GM23338 (cell line): ENCODE data around the gene TNFRSF11A. TPM values are rescaled to one million over a fixed set of nuclear protein-coding genes. Genes with fewer than 3 reads are reported as not detected.

Experiments used
- ATAC-seq: fragments of 200-7000 bp; cut with Tn5 transposase; 3 replicates; pipeline ENCODE4 v1.9.1; 2020
- DNase-seq: peaks from one replicate; pipeline ENCODE4 v3.0.0-alpha.2; 2015; ENCODE audit warnings: low spot score
- H2AFZ ChIP-seq: fragments of 200-600 bp; sonication (generic); 2 replicates; pipeline ENCODE4 v1.8.0; 2016; ENCODE audit warnings: antibody characterized with exemption, mild to moderate bottlenecking, moderate library complexity
- H3F3A ChIP-seq: fragments of 200-600 bp; sonication (generic); replicated peaks from 2 replicates; pipeline ENCODE4 v1.8.0; 2017; ENCODE audit warnings: antibody characterized with exemption, mixed run types, low read depth
- H3K27ac ChIP-seq: fragments of 200-600 bp; sonication (generic); 2 replicates; pipeline ENCODE4 v1.6.1; 2016; ENCODE audit warnings: low read depth
- H3K27me3 ChIP-seq: fragments of 200-600 bp; sonication (generic); 2 replicates; pipeline ENCODE4 v1.8.0; 2016; ENCODE audit warnings: mild to moderate bottlenecking, mixed run types, moderate library complexity; ENCODE audit not compliant: insufficient read depth
- H3K36me3 ChIP-seq: fragments of 200-600 bp; sonication (generic); 2 replicates; pipeline ENCODE4 v1.8.0; 2016; ENCODE audit warnings: mild to moderate bottlenecking; ENCODE audit not compliant: insufficient read depth
- H3K4me1 ChIP-seq: fragments of 200-600 bp; sonication (generic); 2 replicates; pipeline ENCODE4 v1.8.0; 2016; ENCODE audit warnings: mild to moderate bottlenecking, moderate library complexity; ENCODE audit not compliant: insufficient read depth
- H3K4me2 ChIP-seq: fragments of 200-600 bp; sonication (generic); 2 replicates; pipeline ENCODE4 v1.7.1; 2017; ENCODE audit warnings: mixed run types
- H3K4me3 ChIP-seq: fragments of 200-600 bp; sonication (generic); 2 replicates; pipeline ENCODE4 v1.6.1; 2016; ENCODE audit warnings: mixed run types
- H3K79me2 ChIP-seq: fragments of 200-600 bp; sonication (generic); replicated peaks from 2 replicates; pipeline ENCODE4 v1.8.0; 2017; ENCODE audit warnings: mild to moderate bottlenecking; ENCODE audit not compliant: insufficient read depth
- H3K9me2 ChIP-seq: fragments of 200-600 bp; sonication (generic); 2 replicates; pipeline ENCODE4 v1.8.0; 2017; ENCODE audit not compliant: insufficient read depth
- H4K20me1 ChIP-seq: fragments of 200-600 bp; sonication (generic); replicated peaks from 2 replicates; pipeline ENCODE4 v1.8.0; 2017; ENCODE audit warnings: mild to moderate bottlenecking; ENCODE audit not compliant: insufficient read depth
- H3K27ac Mint-ChIP-seq: 2 replicates; pipeline ENCODE4 v1.8.0; 2020; ENCODE audit warnings: inconsistent platforms, mild to moderate bottlenecking, moderate library complexity, mixed read lengths
- H3K27me3 Mint-ChIP-seq: 3 replicates; pipeline ENCODE4 v1.8.0; 2022; ENCODE audit warnings: low read depth, mild to moderate bottlenecking, moderate library complexity, mixed read lengths, inconsistent platforms; ENCODE audit not compliant: insufficient read depth, poor library complexity
- H3K36me3 Mint-ChIP-seq: 3 replicates; pipeline ENCODE4 v1.8.0; 2021; ENCODE audit warnings: low read depth, mild to moderate bottlenecking, inconsistent platforms, moderate library complexity, mixed read lengths
- H3K4me1 Mint-ChIP-seq: 3 replicates; pipeline ENCODE4 v1.8.0; 2020; ENCODE audit warnings: mild to moderate bottlenecking, inconsistent platforms, mixed read lengths
- H3K4me3 Mint-ChIP-seq: 3 replicates; pipeline ENCODE4 v1.8.0; 2021; ENCODE audit warnings: moderate library complexity, mild to moderate bottlenecking, inconsistent platforms, mixed read lengths
- H3K9me3 Mint-ChIP-seq: 3 replicates; pipeline ENCODE4 v1.8.0; 2020; ENCODE audit warnings: moderate library complexity, mild to moderate bottlenecking, inconsistent platforms, mixed read lengths
- CREB1 ChIP-seq: fragments of 250-450 bp; sonication (Bioruptor Pico); IDR thresholded peaks from 2 replicates; pipeline ENCODE4 v1.5.0; 2020; ENCODE audit warnings: low read depth, mild to moderate bottlenecking, moderate library complexity
- EZH2 ChIP-seq: fragments of 200-600 bp; sonication (generic); IDR thresholded peaks from one replicate; pipeline ENCODE4 v1.8.0; 2017; ENCODE audit warnings: antibody characterized with exemption, mild to moderate bottlenecking, low read depth; ENCODE audit not compliant: unreplicated experiment
- EZH2phosphoT487 ChIP-seq: fragments of 200-600 bp; sonication (generic); IDR thresholded peaks from one replicate; pipeline ENCODE4 v1.8.1; 2018; ENCODE audit warnings: antibody characterized with exemption; ENCODE audit not compliant: unreplicated experiment
- JUNB ChIP-seq: IDR thresholded peaks from one replicate; pipeline ENCODE4 v1.6.1; 2016; ENCODE audit warnings: antibody characterized with exemption; ENCODE audit not compliant: unreplicated experiment
- NANOG ChIP-seq: IDR thresholded peaks from 2 replicates; pipeline ENCODE4 v1.6.1; 2016; ENCODE audit warnings: antibody characterized with exemption, borderline replicate concordance
- POLR2AphosphoS5 ChIP-seq: IDR thresholded peaks from 2 replicates; pipeline ENCODE4 v1.6.1; 2016; ENCODE audit warnings: antibody characterized with exemption, low read depth
- STAT1 ChIP-seq: IDR thresholded peaks from one replicate; pipeline ENCODE4 v1.6.1; 2016; ENCODE audit warnings: antibody characterized with exemption; ENCODE audit not compliant: unreplicated experiment
- polyA plus RNA-seq: library from polyadenylated mRNA; unstranded; fragments of >200 nt; fragmentation: Nextera tagmentation; extraction: Ambion mirVana; gene quantifications from 2 replicates; pipeline ENCODE4 v1.2.1, GENCODE V29; 2016
- total RNA-seq: library from RNA; depleted of rRNA; stranded (reverse); fragments of >200 nt; shearing (Covaris generic); gene quantifications from 2 replicates; pipeline ENCODE4 v1.2.3, GENCODE V29; 2014
- TF ChIP-seq, protein P1 (sequence below): IDR thresholded peaks from 2 replicates; pipeline ENCODE4 v1.6.1; 2016; ENCODE audit warnings: antibody characterized with exemption
- TF ChIP-seq, protein P2 (sequence below): IDR thresholded peaks from one replicate; pipeline ENCODE4 v1.6.1; 2018; ENCODE audit warnings: antibody characterized with exemption; ENCODE audit not compliant: unreplicated experiment
- TF ChIP-seq, protein P3 (sequence below), 2 experiments: fragments of 200-600 bp in 1 of 2; sonication (generic) in 1 of 2; conservative IDR thresholded peaks; 2 replicates each; pipeline versions ENCODE4 v1.5.1 to v1.6.1; 2016 to 2017; ENCODE audit warnings: antibody characterized with exemption in 2 of 2, low read depth in 2 of 2, mild to moderate bottlenecking in 2 of 2, moderate library complexity in 1 of 2

The TNFRSF11A gene
- total and polyA plus RNA-seq, 2 experiments from 2014 or later: 3.8 to 7.3 TPM

DNA sequence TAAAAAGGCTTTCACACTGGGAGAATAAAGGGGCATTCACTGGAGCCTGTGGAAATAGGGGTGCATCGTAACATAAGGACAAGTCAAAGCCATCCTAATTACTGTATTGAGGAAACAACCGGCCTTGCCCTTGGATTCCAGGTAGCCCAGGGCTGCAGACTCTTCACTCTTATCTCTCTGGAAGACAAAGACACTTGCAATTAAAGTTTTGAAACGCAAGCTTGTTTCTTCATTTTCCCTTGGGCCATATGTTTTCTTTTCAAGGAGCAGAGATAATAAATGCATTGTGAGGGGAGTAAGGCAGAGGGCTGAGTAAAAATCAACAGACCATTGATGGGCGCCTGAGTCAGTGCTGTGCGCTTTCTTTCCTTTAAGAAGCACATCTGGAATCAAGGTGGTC, 11.5 kb downstream of the TNFRSF11A start (continued):
- TF ChIP-seq EZH2 (no peak), EZH2phosphoT487 (no peak), POLR2AphosphoS5 (no peak), NANOG (no peak), STAT1 (no peak), JUNB (no peak), CREB1 (no peak)
- TF ChIP-seq, protein P1, sequence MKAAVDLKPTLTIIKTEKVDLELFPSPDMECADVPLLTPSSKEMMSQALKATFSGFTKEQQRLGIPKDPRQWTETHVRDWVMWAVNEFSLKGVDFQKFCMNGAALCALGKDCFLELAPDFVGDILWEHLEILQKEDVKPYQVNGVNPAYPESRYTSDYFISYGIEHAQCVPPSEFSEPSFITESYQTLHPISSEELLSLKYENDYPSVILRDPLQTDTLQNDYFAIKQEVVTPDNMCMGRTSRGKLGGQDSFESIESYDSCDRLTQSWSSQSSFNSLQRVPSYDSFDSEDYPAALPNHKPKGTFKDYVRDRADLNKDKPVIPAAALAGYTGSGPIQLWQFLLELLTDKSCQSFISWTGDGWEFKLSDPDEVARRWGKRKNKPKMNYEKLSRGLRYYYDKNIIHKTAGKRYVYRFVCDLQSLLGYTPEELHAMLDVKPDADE: no peak
- TF ChIP-seq, protein P2, sequence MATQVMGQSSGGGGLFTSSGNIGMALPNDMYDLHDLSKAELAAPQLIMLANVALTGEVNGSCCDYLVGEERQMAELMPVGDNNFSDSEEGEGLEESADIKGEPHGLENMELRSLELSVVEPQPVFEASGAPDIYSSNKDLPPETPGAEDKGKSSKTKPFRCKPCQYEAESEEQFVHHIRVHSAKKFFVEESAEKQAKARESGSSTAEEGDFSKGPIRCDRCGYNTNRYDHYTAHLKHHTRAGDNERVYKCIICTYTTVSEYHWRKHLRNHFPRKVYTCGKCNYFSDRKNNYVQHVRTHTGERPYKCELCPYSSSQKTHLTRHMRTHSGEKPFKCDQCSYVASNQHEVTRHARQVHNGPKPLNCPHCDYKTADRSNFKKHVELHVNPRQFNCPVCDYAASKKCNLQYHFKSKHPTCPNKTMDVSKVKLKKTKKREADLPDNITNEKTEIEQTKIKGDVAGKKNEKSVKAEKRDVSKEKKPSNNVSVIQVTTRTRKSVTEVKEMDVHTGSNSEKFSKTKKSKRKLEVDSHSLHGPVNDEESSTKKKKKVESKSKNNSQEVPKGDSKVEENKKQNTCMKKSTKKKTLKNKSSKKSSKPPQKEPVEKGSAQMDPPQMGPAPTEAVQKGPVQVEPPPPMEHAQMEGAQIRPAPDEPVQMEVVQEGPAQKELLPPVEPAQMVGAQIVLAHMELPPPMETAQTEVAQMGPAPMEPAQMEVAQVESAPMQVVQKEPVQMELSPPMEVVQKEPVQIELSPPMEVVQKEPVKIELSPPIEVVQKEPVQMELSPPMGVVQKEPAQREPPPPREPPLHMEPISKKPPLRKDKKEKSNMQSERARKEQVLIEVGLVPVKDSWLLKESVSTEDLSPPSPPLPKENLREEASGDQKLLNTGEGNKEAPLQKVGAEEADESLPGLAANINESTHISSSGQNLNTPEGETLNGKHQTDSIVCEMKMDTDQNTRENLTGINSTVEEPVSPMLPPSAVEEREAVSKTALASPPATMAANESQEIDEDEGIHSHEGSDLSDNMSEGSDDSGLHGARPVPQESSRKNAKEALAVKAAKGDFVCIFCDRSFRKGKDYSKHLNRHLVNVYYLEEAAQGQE: no peak
- TF ChIP-seq, protein P3, sequence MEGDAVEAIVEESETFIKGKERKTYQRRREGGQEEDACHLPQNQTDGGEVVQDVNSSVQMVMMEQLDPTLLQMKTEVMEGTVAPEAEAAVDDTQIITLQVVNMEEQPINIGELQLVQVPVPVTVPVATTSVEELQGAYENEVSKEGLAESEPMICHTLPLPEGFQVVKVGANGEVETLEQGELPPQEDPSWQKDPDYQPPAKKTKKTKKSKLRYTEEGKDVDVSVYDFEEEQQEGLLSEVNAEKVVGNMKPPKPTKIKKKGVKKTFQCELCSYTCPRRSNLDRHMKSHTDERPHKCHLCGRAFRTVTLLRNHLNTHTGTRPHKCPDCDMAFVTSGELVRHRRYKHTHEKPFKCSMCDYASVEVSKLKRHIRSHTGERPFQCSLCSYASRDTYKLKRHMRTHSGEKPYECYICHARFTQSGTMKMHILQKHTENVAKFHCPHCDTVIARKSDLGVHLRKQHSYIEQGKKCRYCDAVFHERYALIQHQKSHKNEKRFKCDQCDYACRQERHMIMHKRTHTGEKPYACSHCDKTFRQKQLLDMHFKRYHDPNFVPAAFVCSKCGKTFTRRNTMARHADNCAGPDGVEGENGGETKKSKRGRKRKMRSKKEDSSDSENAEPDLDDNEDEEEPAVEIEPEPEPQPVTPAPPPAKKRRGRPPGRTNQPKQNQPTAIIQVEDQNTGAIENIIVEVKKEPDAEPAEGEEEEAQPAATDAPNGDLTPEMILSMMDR (conservative IDR thresholded peaks at IDR 0.05; ENCODE audit: low read depth in 2 of 2): no peak

DNA sequence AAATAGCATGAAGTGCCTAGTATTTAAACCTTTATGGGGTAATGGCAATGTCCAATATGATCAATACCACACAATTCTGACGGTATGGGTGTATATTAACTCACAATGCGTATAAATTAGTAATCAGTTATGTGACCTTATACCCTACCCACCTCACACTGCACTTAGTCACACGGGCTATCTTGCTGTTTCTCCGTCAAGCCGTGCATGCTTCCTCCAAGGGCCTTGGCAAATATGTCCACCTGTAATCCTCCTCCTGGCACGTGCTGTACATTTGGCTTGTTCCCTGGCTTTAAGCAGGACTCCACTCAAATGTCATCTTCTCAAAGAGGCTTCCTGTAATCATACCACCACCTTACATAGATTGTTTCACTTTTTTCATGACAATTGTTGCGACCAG, 12.2 kb downstream of the TNFRSF11A start:
- peaks cover 6% of the 10 kb centered on the region for H3K27me3 Mint-ChIP-seq
- H3K4me1 ChIP-seq: peaks cover 40% of the 10 kb centered on the region
- no peak overlapping the region for H3K27ac Mint-ChIP-seq
- no peaks in the 10 kb centered on the region for H3K36me3 ChIP-seq
- DNase-seq (no peak), ATAC-seq (no peak)
- H3K4me3 Mint-ChIP-seq: no peak overlapping the region
- peaks cover 48% of the 10 kb centered on the region for H3K4me1 Mint-ChIP-seq
- no peak overlapping the region for H2AFZ ChIP-seq
- H3K27me3 ChIP-seq: no peaks in the 10 kb centered on the region
- H3K27ac ChIP-seq: no peak overlapping the region
- no peaks in the 10 kb centered on the region; the same call in 1 of the 2 replicates for H4K20me1 ChIP-seq
- H3K4me3 ChIP-seq: no peak overlapping the region
- H3K9me3 Mint-ChIP-seq: no peaks in the 10 kb centered on the region; the same call in 2 of the 3 replicates
- peaks cover 33% of the 10 kb centered on the region for H3K79me2 ChIP-seq
- H3K4me2 ChIP-seq: no peak overlapping the region
- H3K9me2 ChIP-seq: no peaks in the 10 kb centered on the region
- no peaks in the 10 kb centered on the region; the same call in none of the 2 replicates for H3F3A ChIP-seq
- no peaks in the 10 kb centered on the region for H3K36me3 Mint-ChIP-seq
- TF ChIP-seq POLR2AphosphoS5 (no peak), CREB1 (no peak), EZH2phosphoT487 (no peak)
- TF ChIP-seq, protein P3 (conservative IDR thresholded peaks at IDR 0.05; ENCODE audit: low read depth in 2 of 2): no peak
